Activated CD4-positive, CD25-positive, alpha-beta regulatory T cell (primary cell): ENCODE results near the gene BPIFB3.

ENCODE experiments used
- DNase-seq, 4 experiments: peaks; one replicate each; lab custom pipeline; 2025; lab: John Stamatoyannopoulos, UW

The BPIFB3 gene

DNA sequence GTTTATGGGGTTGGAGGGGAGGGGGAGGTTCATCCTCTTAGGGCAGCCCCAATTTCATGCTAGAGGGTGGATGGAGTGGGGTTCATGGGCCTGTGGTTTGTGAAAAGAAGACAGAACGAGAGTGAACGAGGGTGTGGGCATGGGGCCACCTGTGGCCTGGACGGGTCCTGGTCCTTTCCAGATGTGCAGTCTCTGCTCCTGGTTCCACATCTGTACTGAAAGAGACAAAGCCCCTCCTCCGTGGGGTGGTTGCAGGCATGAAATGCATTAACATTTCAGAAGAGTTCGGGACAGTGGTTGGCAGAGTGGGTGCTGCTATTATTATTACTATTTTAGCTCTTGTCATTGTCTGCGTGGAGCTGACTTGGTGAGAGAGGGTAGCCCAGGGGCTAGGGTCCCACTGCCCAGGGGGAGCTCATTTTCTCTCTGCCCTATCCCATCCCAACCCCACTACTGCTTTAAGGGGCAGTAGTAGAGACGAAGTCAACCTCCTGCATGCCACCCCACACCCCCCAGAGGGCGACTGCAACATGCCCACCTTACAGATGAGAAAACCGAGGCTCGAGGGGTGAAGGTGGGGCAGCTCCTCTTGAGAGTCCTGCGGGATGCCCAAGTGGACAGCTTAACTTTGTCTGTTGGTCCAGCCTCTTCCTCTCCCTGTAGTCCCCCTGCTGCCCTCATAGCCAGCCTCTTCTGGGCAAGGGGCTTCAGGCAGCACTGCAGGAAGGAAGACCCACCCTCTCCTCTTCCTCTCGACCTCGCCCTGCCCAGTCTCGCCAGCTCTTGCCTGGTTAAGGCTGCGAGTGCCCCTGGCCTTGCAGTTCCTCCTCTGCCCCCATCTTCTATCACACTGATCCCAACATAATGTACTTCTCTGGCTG is 37.8 kb upstream of the BPIFB3 start:
- no peak for DNase-seq

DNA sequence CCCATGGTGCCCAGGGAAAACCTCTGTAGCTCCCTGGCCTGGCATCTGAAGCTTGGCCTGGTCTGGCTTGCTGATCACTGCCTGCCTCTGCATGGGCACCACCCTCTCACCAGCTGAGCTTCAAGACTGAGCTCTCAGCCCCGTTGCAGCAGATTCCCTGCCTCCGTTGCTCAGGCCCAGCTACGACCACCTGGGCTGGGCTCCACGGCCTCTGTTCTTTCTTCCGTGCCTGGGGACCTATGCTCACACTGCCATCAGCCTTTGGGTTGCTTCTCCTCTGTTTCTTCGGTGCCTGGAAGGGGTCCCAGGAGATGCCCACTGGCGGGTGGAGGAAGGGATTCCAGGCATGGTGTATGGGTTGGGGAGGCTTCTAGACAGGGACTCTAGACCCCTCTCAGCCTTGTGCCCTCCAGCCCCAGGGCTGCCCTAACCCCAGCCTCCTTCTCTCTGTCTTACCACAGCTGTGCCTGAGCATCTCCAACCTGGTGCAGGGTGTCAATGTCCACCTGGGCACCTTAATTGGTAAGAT is 37.1 kb upstream of the BPIFB3 start:
- DNase-seq: no peak

DNA sequence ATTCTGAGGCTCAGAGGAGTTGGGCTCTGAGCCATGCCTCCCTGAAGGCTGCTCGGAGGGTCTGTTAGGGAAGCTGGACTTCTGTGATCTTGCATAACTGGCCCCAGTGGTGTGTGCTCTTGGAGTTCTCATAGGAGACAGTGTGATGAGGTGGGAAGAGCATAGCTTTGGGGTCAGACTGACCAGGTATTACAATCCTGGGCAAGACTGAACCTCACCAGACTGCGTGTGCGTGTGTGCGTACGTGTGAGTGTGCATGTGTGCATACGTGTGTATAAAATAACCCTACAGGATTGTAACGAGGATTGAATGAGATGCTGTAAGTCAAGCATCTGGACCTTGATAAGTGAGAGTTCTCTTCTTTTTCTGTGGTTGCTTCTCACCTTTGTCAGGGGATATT is 36.2 kb upstream of the BPIFB3 start:
- no peak for DNase-seq

DNA sequence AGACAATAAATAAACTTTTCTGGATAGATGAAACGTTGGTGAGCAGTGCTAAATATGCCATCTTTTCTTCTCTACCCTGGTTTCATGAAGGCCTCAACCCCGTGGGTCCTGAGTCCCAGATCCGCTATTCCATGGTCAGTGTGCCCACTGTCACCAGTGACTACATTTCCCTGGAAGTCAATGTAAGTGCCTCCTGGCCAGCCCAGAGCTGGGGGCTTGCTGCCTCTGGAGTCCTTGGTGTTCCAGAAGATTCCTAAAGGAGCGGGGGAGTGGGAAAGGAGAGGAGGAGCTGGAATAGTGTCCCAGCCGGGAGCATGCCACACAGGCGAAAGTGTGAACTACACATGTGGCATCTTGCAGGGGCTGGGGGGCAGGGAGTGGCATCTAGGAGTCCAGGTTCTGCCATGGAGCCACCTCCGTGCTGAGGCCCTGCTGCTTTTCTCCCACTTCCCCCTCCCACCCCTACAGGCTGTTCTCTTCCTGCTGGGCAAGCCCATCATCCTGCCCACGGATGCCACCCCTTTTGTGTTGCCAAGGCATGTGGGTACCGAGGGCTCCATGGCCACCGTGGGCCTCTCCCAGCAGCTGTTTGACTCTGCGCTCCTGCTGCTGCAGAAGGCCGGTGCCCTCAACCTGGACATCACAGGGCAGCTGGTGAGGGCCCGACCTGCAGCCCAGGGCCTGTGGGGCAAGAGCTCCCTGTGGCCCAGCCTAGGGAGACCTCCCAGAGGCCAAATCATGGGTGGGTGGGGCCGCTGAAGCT is 35.4 kb upstream of the BPIFB3 start:
- DNase-seq: no peak

DNA sequence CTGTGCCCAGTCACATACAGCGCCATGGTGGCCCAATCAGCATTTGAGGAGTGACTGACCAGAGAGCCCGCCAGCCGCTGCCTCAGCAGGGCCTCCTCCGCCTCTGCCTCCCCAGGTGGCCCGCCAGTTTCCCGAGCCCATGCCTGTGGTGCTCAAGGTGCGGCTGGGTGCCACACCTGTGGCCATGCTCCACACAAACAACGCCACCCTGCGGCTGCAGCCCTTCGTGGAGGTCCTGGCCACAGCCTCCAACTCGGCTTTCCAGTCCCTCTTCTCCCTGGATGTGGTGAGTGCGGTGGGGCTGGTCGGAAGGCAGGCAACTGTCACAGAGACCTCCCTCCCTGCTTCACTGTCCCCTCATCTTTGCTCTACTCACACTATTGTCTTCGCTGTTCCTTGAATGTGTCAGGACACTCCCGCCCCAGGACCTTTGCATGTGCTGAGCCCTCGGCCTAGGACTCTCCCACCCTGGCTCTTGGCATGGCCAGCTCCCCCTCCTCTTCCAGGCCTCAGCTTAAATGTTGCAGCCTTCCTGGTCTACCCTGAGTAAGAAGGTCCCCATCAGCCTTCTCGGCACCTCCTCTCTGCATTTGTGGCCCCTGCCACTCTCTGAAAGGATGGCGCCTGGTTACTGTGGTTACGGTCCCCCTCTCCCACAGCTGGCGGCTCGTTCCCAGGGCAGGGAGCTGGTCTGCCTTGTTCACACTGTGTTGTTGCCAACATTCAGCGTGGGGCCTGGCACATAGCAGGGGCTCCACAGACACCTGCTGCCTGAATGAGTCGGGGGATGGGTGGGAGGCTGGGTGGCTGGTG is 34.0 kb upstream of the BPIFB3 start:
- no peak for DNase-seq

DNA sequence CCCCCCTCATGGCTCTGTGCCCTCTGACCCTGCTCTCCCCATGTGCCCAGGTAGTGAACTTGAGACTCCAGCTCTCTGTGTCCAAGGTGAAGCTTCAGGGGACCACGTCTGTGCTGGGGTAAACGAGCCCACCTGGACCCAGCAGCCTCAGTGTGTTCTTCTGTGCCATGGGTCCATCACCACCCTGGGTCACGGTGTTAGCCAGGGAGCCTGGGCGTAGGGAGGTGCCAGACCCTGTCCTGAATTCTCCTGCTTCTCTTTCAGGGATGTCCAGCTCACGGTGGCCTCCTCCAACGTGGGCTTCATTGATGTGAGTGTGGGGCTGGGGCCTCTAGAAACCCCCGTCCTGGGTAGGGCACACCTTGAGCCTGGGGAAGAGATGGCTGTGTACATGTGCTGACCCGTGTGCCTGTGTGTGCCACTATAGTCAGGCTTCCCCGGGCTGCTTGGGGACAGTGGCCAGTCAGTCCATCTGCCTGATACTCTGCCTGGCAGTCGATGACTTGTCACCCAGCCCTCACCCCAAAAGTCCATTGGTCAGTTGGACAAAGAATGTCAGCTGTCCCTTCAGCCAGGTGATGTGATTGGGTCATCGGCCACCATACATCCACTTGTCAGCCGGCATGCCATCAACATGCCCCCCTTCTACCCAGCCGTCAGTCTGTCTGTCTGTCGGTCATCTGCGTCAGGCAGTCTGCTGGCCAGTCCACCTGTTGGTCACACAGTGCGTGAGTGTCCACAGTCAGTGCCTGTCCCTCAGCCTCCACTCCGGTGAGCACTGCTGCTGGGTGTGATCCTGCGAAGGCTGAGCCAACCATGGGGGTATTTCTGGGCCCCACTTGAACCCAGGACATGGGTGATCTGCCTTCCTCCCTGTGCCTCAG is 33.2 kb upstream of the BPIFB3 start:
- DNase-seq: no peak

DNA sequence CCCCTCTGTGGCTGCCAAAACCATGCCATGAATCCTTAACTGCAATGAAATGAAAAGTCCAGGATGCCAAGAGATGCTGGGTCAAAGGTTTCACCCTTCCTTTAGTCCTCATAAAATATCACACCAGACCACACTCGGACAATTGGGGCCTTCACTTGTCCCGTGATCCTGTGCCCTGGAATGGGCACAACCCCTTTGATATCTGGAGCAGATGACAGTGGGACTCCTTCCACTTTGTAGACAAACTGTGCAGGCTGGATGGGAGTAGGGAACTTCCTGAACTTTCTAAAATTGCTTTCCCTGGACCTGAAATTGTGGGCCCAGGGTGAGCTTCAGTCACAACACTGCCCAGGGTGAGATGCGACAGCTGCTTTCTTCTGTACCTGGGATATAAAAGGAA is 31.8 kb upstream of the BPIFB3 start:
- no peak for DNase-seq

DNA sequence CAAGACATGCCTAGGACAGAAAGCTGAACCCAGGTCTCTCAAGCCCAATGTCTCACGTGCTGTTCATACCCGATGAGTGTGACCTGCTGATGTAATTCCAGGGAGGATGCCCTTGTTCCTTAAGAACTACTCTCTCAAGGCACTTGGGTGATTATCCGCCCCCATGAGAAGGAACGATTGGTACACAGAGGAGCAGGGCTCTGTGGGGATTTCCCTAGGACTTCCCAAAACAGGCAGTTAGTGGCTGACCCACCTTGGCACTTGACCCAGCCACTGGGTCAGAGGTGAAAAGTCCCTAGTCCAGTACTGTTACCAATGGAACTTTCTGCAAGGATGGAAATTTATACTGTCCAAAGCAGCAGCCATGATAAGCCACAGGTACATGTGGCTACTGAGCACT is 31.4 kb upstream of the BPIFB3 start:
- no peak for DNase-seq

DNA sequence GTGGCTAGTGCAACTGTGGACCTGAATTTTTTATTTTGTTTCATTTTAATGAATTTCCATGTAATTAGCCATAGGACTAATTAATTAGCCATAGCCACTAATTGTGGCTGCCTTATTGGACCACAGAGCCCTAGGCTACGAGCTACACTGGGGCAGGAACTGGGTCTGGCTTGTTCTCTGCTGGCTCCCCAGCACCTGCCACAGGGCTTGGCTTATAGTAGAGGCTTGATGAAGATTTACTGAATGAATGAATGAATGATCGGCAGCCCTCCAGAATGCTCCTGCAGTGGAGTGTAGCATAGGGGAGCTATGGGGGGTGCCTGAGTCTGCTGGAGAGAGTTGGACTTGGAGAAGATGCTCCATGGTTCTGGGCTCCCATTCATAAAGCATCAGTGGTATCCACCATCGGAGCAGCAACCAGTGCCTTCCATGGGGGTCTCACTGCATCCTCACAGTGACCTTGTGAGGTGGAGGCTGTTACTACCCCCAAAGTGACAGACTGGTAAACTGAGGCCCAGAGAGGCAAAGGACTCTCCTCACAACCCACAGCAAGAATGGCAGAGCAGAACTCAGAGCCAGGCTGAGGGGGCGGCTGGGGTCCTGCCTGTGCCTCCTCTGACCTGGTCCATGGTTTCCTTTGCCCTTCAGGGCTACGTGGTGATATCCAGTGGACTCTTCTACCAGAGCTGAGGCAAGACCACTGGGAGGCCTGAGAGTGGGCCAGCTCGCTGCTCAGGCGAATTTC is 30.8 kb upstream of the BPIFB3 start:
- DNase-seq: no peak

DNA sequence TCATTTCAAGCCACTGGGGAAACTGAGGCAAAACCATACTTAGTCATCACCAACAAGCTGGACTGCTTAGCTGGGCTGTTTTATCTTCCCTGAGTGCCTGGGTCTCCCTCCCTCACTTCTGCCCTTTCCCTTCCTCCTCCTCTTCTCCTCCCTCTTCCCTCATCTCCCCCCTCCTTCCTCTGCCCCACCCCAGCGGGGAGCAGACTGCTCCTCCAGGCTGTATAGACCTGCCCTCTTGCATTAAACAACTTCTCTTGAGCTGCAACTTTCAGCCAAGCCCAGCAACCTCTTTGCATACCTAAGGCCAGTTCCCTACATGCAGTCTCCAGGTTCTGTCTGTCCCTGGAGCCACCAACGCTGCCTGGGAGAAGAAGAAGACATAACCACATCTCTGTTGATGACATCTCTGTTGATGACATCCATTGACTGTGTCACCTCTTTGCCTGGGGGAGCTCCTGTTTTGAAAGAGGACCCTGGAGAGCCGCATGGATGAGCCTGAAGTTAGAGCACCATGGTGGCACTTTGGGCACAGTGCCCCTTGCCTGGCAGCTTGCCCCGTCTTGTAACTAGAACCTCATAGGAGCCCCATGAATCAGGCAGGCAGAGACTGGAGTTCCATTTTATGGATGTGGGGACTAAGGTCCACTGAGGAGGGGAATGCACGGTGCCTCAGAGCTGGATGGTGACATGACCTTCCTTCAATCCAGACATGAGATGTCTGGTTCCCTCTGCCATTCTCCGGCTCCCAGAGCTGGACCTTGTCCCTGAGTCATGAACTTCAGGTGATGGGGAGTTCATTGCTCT is 30.1 kb upstream of the BPIFB3 start:
- no peak for DNase-seq

DNA sequence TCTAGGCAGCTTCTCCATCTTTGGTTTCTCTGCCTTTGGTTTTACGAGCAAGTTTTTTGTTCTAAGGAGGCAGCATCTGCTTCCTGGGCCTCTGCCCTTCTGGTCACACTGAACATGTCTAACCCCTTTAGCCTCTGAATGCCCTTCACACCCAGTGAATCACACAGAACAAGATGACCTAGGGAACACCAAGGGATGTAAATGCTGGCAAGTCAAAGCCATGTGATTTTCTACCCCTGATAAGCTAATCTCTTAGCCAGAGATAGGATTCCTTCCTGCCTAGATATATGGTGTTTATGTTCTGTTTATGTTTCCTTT is 29.5 kb upstream of the BPIFB3 start:
- no peak for DNase-seq

DNA sequence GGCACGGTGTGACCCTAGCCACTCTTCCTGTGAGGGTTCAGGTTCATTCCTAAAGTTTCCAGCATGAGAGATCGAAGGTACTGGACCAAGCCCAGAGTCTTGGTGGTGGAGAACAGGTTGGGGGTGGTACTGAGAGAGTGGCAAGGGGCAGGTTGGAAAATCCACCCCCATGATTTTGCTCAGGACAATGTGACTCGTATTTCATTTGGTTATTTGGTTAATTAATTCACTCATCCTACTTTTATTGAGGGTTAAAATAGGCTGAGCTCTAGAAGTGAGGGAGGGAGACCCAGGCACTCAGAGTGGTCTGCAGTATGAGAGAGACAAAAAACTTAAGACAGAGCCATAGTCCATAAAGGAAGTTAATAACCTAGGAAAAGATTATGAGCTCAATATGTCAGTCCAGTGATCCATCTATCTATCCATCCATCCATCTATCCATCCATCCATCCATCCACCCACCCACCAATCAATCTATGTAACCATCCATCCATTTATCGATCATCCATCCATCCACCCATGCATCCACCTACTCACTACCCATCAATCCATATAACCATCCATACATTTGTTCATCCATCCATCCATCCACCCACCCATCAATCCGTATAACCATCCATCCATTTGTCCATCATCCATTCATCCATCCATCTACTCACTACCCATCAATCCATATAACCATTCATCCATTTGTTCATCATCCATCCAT is 28.9 kb upstream of the BPIFB3 start:
- DNase-seq: no peak

DNA sequence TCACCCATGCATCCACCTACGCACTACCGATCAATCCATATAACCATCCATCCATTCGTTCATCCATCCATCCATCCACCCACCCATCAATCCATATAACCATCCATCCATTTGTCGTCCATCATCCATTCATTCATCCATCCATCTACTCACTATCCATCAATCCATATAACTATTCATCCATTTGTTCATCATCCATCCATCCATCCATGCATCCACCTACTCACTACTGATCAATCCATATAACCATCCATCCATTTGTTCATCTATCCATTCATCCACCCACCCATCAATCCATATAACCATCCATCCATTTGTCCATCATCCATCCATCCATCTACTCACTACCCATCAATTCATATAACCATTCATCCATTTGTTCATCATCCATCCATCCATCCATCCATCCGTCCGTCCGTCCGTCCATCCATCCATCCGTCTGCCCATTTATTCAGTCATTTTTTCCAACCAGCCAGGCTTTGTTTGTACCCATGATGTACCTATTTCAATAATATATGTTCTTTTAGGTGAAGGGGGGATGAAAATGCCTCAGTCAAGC is 28.3 kb upstream of the BPIFB3 start:
- no peak for DNase-seq

DNA sequence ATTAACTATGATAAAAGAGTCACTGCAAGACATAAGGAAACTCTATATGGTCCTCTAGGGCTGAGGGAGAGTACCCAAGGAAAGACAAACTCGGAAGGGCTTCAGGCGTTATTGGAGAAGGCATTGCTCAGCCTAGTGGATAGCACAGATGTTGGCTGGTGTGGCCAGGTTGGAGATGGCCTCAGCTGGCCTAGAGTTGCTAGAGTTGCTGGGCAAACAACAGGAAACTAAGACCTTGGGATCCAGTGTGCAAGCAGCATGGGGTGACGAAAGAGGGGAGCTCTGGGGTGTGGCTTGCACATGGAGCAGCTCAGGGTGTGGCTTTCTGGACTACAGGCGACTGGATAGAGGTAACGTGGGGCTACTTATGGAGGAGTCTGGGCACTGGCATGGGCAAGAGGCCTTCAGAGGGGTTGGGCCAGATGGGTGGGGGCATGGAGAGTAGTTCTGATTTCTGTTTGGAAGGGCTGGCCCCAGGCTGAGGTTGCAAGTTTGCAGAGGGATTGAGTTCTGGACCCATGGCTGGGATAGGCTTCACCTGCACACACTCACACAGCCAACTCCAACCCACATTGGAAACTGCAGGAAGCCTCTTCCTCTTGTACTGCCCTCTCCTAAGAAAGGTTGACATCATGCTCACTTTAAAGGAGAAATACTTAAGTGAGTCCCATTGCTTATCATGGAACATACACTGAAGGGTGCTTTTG is 27.5 kb upstream of the BPIFB3 start:
- DNase-seq: no peak

DNA sequence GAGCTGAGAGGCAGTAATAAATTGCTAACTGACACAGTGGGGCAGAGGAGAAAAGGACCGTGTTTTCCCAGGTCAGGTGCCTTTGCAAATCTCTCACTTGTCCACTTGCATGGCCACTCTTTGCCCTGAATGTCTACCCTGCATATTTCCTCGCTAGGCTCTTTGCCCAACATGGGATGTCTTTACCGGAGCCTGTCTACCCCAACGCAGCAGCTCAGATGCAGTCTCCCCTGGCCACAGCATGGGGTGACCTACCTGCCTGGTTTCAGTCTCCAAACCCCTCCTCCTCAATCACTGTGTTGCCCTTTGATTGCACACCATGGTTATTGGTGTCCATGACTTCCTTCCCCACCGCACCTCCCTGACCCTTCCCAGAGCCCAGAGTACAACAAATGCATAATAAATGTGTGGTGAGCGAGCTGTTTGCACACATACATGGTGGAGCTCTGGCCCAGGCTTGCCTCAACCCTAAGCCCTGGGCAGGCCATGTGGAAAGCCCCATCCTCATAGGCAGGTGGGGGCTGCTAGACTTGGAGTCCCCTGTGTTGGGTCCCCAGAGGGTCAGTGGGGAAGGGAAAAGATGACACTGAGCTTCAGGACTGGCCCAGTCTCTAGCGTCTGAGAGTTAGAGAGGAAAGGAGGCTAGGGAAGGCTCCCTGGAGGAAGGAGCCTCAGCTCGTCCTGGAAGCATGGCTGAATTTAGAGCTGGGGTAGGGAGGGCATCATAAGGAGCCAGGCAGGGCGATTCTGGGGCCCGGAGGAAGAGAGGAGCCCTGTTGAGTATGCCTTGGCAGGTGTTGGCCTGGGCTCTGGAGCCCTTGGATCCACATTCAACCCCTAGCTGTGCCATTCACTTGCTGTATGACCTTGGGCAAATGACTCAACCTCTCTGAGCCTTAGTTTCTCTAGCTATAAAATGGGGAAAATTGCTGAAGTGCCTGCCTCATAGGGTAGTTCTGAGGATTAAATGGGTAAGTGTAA is 26.6 kb upstream of the BPIFB3 start:
- DNase-seq: no peak

DNA sequence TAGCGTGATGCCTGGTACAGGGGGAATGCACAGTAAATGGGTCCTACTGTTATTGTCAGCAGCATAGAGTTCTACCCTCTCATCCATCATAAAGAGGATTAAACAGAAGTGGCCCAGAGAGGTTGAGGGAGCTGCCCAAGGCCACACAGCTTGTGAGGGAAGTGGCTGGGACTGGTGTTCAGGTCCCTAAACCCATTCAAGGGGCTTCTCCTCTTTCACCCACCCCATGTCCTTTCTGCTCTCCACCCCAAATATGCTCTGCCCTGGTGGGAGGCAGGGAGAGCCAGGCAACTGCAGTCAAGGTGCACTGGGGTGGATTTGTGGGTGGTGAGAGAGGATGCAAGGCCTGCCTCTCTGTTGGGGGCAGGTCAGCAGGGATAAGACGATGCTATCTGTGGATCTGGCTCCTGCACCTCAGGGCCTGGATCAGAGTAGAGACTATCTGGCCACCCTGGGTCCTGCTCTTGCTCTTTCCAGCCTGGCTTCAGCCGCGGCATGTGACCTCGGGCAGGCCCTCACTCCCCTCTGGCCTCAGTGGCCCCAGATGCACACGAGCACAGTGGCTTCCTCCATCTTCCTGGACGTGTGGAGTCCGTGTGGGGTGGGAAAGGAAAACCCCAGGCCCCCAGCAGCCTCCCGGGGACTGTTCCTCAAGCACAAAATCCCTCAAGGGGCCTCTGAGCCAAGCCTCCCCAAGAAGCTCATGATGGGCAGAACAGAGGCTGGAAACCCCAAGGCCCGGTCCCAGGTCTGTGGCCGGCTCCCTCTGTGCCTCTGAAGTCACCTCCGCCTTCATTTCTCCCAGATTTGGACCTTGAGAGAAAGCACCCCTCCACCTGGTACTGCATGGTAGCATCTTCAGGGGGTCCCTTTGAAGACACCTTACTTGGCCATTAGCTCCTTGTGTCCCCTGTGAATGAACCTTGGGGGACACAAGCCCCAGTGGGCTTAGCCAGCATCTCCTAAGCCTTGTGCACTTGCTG is 25.6 kb upstream of the BPIFB3 start:
- DNase-seq: no peak
